ENCODE results near the gene BCDIN3D. TPM values are rescaled to one million over a fixed set of nuclear protein-coding genes. Genes with fewer than 3 reads are reported as not detected.

Gene BCDIN3D
- total and polyA plus RNA-seq, 9 donors = 2.8 to 5.9 (median 4.7) TPM

DNA sequence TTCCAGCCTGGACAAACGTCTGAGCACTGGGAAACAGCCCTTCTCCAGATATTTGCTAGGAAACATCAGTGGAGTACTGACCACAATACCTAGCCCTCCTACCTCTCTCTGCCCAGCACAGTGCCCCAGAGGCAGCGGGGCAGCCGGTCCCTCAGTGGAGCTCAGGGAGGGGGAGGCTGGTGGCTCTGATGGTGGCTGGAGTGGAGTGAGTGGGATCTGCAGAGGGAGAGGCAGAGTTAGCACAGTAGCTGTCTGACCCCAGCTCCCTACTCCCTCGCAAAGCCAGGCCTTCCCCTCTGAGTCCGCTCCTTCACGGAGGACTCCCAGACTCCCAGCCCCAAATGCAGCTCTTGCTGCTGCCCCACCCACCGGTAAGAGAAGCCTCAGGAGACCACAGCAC, 44.7 kb downstream of the BCDIN3D start:
- H3K4me3 ChIP-seq = no peak overlapping the region
- H3K27ac ChIP-seq = no peak overlapping the region
- H3K9me3 ChIP-seq = no peaks in the 10 kb centered on the region
- no peak for TF ChIP-seq EP300 (IDR thresholded peaks at IDR 0.05)
- no peak for TF ChIP-seq POLR2A (IDR thresholded peaks at IDR 0.05)
- whole genome bisulfite sequencing, 3 donors = 71 to 72% (median 71%) methylated on average over 7 of the region's 7 CpGs
- H3K4me1 ChIP-seq (ENCODE audit: insufficient read depth) = no peaks in the 10 kb centered on the region
- intact Hi-C loops (cut with DNase I) = no loop called here
- DNase-seq = peak in 1 of 5 donors; percentile 13
- no peaks in the 10 kb centered on the region for H3K27me3 ChIP-seq
- H3K36me3 ChIP-seq = no peaks in the 10 kb centered on the region

GRCh38 chr12:49797449-49797776, 45.5 kb downstream of the BCDIN3D start:
- intact Hi-C loops (cut with DNase I) = no loop called here
- 67 to 77% (median 75%) methylated on average over 2 of the region's 2 CpGs for WGBS, 3 donors
- no peaks in the 10 kb centered on the region for H3K36me3 ChIP-seq
- H3K4me3 ChIP-seq = no peak overlapping the region
- no peaks in the 10 kb centered on the region for H3K9me3 ChIP-seq
- no peak for DNase-seq
- no peaks in the 10 kb centered on the region for H3K27me3 ChIP-seq
- no peaks in the 10 kb centered on the region for H3K4me1 ChIP-seq (ENCODE audit: insufficient read depth)
- no peak for TF ChIP-seq POLR2A (IDR thresholded peaks at IDR 0.05)
- no peak for TF ChIP-seq EP300 (IDR thresholded peaks at IDR 0.05)
- TF ChIP-seq, protein P1, sequence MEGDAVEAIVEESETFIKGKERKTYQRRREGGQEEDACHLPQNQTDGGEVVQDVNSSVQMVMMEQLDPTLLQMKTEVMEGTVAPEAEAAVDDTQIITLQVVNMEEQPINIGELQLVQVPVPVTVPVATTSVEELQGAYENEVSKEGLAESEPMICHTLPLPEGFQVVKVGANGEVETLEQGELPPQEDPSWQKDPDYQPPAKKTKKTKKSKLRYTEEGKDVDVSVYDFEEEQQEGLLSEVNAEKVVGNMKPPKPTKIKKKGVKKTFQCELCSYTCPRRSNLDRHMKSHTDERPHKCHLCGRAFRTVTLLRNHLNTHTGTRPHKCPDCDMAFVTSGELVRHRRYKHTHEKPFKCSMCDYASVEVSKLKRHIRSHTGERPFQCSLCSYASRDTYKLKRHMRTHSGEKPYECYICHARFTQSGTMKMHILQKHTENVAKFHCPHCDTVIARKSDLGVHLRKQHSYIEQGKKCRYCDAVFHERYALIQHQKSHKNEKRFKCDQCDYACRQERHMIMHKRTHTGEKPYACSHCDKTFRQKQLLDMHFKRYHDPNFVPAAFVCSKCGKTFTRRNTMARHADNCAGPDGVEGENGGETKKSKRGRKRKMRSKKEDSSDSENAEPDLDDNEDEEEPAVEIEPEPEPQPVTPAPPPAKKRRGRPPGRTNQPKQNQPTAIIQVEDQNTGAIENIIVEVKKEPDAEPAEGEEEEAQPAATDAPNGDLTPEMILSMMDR (IDR thresholded peaks at IDR 0.05) = no peak
- H3K27ac ChIP-seq = no peak overlapping the region

DNA sequence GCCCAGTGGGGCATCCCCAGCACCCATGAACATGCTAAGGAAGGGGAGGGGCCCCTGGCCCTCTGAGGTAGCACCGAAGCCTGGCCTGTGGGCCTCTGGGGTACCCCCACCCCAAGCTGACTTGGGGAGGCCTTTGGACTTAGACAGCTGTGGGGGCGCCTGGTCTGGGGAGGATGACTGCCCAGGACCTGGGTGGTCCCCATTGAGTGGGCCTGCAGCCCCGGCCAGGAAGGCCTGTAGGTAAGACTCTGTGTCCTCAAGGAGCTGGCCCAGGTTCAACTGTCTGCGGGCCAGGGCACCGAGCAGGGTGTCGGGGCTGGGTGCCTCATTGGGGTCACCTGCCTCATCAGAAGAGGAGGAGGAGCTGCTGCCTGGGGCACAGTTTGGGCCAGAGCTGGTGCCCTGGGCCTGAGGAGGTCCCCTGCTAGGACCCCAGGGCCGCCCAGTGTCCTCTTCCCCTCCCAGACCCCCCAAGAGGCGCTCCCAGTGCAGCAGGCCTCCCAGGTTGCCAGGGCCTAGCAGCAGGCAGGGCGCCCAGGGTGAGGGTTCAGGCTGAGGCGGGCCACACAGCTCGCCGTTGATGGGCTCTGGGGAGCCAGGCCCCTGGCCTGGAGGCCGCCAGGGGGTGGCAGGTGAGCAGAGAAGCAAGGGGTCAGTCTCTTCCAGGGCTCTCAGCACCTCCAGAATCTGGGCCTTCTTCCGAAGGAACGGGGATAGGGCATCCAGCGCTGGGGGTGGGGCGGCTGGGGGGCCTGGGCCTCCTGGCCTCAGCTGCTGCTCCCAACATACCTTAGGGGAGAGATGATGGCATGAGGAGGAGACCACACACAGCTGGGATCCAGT, 46.1 kb downstream of the BCDIN3D start:
- H3K4me1 ChIP-seq (ENCODE audit: insufficient read depth) = no peaks in the 10 kb centered on the region
- no peak for DNase-seq
- H3K9me3 ChIP-seq = no peaks in the 10 kb centered on the region
- WGBS, 3 donors = 82 to 88% (median 84%) methylated on average over 12 to 17 of the region's 17 CpGs
- H3K36me3 ChIP-seq = no peaks in the 10 kb centered on the region
- no peak overlapping the region for H3K4me3 ChIP-seq
- H3K27me3 ChIP-seq = no peaks in the 10 kb centered on the region
- intact Hi-C loops (cut with DNase I) = no loop called here
- no peak overlapping the region for H3K27ac ChIP-seq
- TF ChIP-seq EP300 (IDR thresholded peaks at IDR 0.05) = no peak
- no peak for TF ChIP-seq POLR2A (IDR thresholded peaks at IDR 0.05)
- TF ChIP-seq, protein P1 (IDR thresholded peaks at IDR 0.05) = no peak

DNA sequence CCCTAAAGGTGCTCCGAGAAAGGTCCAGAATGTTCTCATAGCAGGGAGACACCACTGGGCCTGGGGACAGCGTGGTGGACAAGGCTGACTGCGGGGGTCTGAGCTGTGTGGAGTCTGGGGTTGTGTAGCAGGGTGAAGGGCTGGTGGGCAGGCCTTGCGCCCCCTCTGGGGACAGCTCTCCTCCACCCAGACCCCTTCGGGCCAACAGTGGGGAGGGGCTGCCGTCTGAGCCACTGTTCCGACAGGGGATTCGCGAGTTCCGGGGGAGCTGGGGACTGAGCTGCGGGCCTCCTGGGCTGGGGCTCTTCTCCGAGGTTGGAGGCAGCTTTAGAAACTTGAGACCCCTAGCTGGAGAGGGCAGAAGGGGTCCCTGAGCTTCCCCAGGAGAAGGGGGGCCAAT, 46.8 kb downstream of the BCDIN3D start:
- TF ChIP-seq, protein P1 (IDR thresholded peaks at IDR 0.05) = no peak
- TF ChIP-seq EP300 (IDR thresholded peaks at IDR 0.05) (no peak), POLR2A (IDR thresholded peaks at IDR 0.05) (no peak)
- 82 to 84% (median 82%) methylated on average over 12 of the region's 12 CpGs for WGBS, 3 donors
- Histone ChIP-seq H3K27me3 (no peaks in the 10 kb centered on the region), H3K27ac (no peak overlapping the region), H3K4me1 (ENCODE audit: insufficient read depth) (no peaks in the 10 kb centered on the region), H3K4me3 (no peak overlapping the region), H3K36me3 (no peaks in the 10 kb centered on the region), H3K9me3 (no peaks in the 10 kb centered on the region)
- intact Hi-C loops (cut with DNase I) = no loop called here
- DNase-seq = no peak

DNA sequence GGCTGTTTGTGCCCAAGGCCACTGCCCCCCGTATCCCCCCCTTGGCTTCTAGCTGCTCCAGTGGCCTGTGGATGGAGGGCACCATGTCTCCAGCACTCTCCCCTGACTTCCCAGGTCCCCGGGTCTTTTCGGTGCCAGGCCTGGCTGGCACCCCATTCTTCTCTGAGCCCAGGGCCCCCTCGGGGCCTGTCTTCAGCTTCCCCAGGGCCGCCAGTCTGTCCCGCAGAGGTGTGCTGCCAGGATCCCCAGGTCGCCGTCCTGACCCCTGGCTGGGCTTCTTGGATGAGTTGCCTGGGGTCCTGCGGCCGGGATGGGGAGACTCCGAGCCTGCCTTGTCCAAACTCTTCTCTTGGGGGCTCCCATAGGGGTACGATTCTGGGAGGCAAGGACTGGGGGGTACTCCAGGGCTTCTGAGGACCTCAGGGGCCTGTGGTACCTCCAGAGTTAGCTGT, 47.2 kb downstream of the BCDIN3D start:
- WGBS, 3 donors = 82 to 94% (median 87%) methylated on average over 11 to 12 of the region's 12 CpGs
- H3K9me3 ChIP-seq = no peaks in the 10 kb centered on the region
- no peak overlapping the region for H3K27ac ChIP-seq
- H3K4me1 ChIP-seq (ENCODE audit: insufficient read depth) = no peaks in the 10 kb centered on the region
- intact Hi-C loops (cut with DNase I) = no loop called here
- H3K27me3 ChIP-seq = no peaks in the 10 kb centered on the region
- no peak overlapping the region for H3K4me3 ChIP-seq
- H3K36me3 ChIP-seq = no peaks in the 10 kb centered on the region
- no peak for DNase-seq
- no peak for TF ChIP-seq POLR2A (IDR thresholded peaks at IDR 0.05)
